GM23338 (cell line): ENCODE results near the gene CNDP2. TPM values are rescaled to one million over a fixed set of nuclear protein-coding genes. Genes with fewer than 3 reads are reported as not detected.

Source experiments
- ATAC-seq: fragments of 200-7000 bp; cut with Tn5 transposase; 3 replicates; pipeline ENCODE4 v1.9.1; 2020
- DNase-seq: peaks from one replicate; pipeline ENCODE4 v3.0.0-alpha.2; 2015; ENCODE audit warnings: low spot score
- H2AFZ ChIP-seq: fragments of 200-600 bp; sonication (generic); 2 replicates; pipeline ENCODE4 v1.8.0; 2016; ENCODE audit warnings: antibody characterized with exemption, mild to moderate bottlenecking, moderate library complexity
- H3F3A ChIP-seq: fragments of 200-600 bp; sonication (generic); replicated peaks from 2 replicates; pipeline ENCODE4 v1.8.0; 2017; ENCODE audit warnings: antibody characterized with exemption, mixed run types, low read depth
- H3K27ac ChIP-seq: fragments of 200-600 bp; sonication (generic); 2 replicates; pipeline ENCODE4 v1.6.1; 2016; ENCODE audit warnings: low read depth
- H3K27me3 ChIP-seq: fragments of 200-600 bp; sonication (generic); 2 replicates; pipeline ENCODE4 v1.8.0; 2016; ENCODE audit warnings: mild to moderate bottlenecking, mixed run types, moderate library complexity; ENCODE audit not compliant: insufficient read depth
- H3K36me3 ChIP-seq: fragments of 200-600 bp; sonication (generic); 2 replicates; pipeline ENCODE4 v1.8.0; 2016; ENCODE audit warnings: mild to moderate bottlenecking; ENCODE audit not compliant: insufficient read depth
- H3K4me1 ChIP-seq: fragments of 200-600 bp; sonication (generic); 2 replicates; pipeline ENCODE4 v1.8.0; 2016; ENCODE audit warnings: mild to moderate bottlenecking, moderate library complexity; ENCODE audit not compliant: insufficient read depth
- H3K4me2 ChIP-seq: fragments of 200-600 bp; sonication (generic); 2 replicates; pipeline ENCODE4 v1.7.1; 2017; ENCODE audit warnings: mixed run types
- H3K4me3 ChIP-seq: fragments of 200-600 bp; sonication (generic); 2 replicates; pipeline ENCODE4 v1.6.1; 2016; ENCODE audit warnings: mixed run types
- H3K79me2 ChIP-seq: fragments of 200-600 bp; sonication (generic); replicated peaks from 2 replicates; pipeline ENCODE4 v1.8.0; 2017; ENCODE audit warnings: mild to moderate bottlenecking; ENCODE audit not compliant: insufficient read depth
- H3K9me2 ChIP-seq: fragments of 200-600 bp; sonication (generic); 2 replicates; pipeline ENCODE4 v1.8.0; 2017; ENCODE audit not compliant: insufficient read depth
- H4K20me1 ChIP-seq: fragments of 200-600 bp; sonication (generic); replicated peaks from 2 replicates; pipeline ENCODE4 v1.8.0; 2017; ENCODE audit warnings: mild to moderate bottlenecking; ENCODE audit not compliant: insufficient read depth
- H3K27ac Mint-ChIP-seq: 2 replicates; pipeline ENCODE4 v1.8.0; 2020; ENCODE audit warnings: inconsistent platforms, mild to moderate bottlenecking, moderate library complexity, mixed read lengths
- H3K27me3 Mint-ChIP-seq: 3 replicates; pipeline ENCODE4 v1.8.0; 2022; ENCODE audit warnings: low read depth, mild to moderate bottlenecking, moderate library complexity, mixed read lengths, inconsistent platforms; ENCODE audit not compliant: insufficient read depth, poor library complexity
- H3K36me3 Mint-ChIP-seq: 3 replicates; pipeline ENCODE4 v1.8.0; 2021; ENCODE audit warnings: low read depth, mild to moderate bottlenecking, inconsistent platforms, moderate library complexity, mixed read lengths
- H3K4me1 Mint-ChIP-seq: 3 replicates; pipeline ENCODE4 v1.8.0; 2020; ENCODE audit warnings: mild to moderate bottlenecking, inconsistent platforms, mixed read lengths
- H3K4me3 Mint-ChIP-seq: 3 replicates; pipeline ENCODE4 v1.8.0; 2021; ENCODE audit warnings: moderate library complexity, mild to moderate bottlenecking, inconsistent platforms, mixed read lengths
- H3K9me3 Mint-ChIP-seq: 3 replicates; pipeline ENCODE4 v1.8.0; 2020; ENCODE audit warnings: moderate library complexity, mild to moderate bottlenecking, inconsistent platforms, mixed read lengths
- CTCF ChIP-seq, 2 experiments: fragments of 200-600 bp in 1 of 2; sonication (generic) in 1 of 2; conservative IDR thresholded peaks; 2 replicates each; pipeline versions ENCODE4 v1.5.1 to v1.6.1; 2016 to 2017; ENCODE audit warnings: antibody characterized with exemption in 2 of 2, low read depth in 2 of 2, mild to moderate bottlenecking in 2 of 2, moderate library complexity in 1 of 2
- JUNB ChIP-seq: IDR thresholded peaks from one replicate; pipeline ENCODE4 v1.6.1; 2016; ENCODE audit warnings: antibody characterized with exemption; ENCODE audit not compliant: unreplicated experiment
- NANOG ChIP-seq: IDR thresholded peaks from 2 replicates; pipeline ENCODE4 v1.6.1; 2016; ENCODE audit warnings: antibody characterized with exemption, borderline replicate concordance
- POLR2AphosphoS5 ChIP-seq: IDR thresholded peaks from 2 replicates; pipeline ENCODE4 v1.6.1; 2016; ENCODE audit warnings: antibody characterized with exemption, low read depth
- ZNF331 ChIP-seq: fragments of 250-450 bp; sonication (Bioruptor Pico); IDR thresholded peaks from 2 replicates; pipeline ENCODE4 v1.5.0; 2020; ENCODE audit warnings: low read depth, mild to moderate bottlenecking, moderate library complexity
- ZNF462 ChIP-seq: fragments of 250-450 bp; sonication (Bioruptor Pico); IDR thresholded peaks from 2 replicates; pipeline ENCODE4 v1.5.0; 2020; ENCODE audit warnings: mild to moderate bottlenecking, moderate library complexity
- polyA plus RNA-seq: library from polyadenylated mRNA; unstranded; fragments of >200 nt; fragmentation: Nextera tagmentation; extraction: Ambion mirVana; gene quantifications from 2 replicates; pipeline ENCODE4 v1.2.1, GENCODE V29; 2016
- total RNA-seq: library from RNA; depleted of rRNA; stranded (reverse); fragments of >200 nt; shearing (Covaris generic); gene quantifications from 2 replicates; pipeline ENCODE4 v1.2.3, GENCODE V29; 2014

Gene CNDP2
- total and polyA plus RNA-seq, 2 experiments from 2014 or later = 116 to 175 TPM

- no peaks in the 10 kb centered on the region for H3K9me2 ChIP-seq
- no peak overlapping the region for H2AFZ ChIP-seq
- no peak overlapping the region for H3K4me2 ChIP-seq
- H3K9me3 Mint-ChIP-seq = peaks cover 6% of the 10 kb centered on the region; the same call in 1 of the 3 replicates
- H3K4me3 Mint-ChIP-seq = no peak overlapping the region
- peaks cover 10% of the 10 kb centered on the region for H4K20me1 ChIP-seq
- H3K27ac ChIP-seq = no peak overlapping the region
- no peaks in the 10 kb centered on the region for H3F3A ChIP-seq
- peaks cover 6% of the 10 kb centered on the region for H3K27me3 Mint-ChIP-seq
- peaks cover 23% of the 10 kb centered on the region for H3K79me2 ChIP-seq
- H3K4me1 ChIP-seq = peaks cover 12% of the 10 kb centered on the region
- H3K36me3 Mint-ChIP-seq = peaks cover 15% of the 10 kb centered on the region
- no peak overlapping the region for H3K4me3 ChIP-seq
- TF ChIP-seq NANOG = no peak
- TF ChIP-seq CTCF (conservative IDR thresholded peaks at IDR 0.05; ENCODE audit: low read depth in 2 of 2) = peak; percentile 59 to 80; a peak in 3 of 4 replicates
- H3K27ac Mint-ChIP-seq = no peak overlapping the region
- DNase-seq (peak; percentile 61), ATAC-seq (no peak; the same call in 2 of the 3 replicates)
- peaks cover 20% of the 10 kb centered on the region for H3K4me1 Mint-ChIP-seq
- H3K36me3 ChIP-seq = no peaks in the 10 kb centered on the region
- no peaks in the 10 kb centered on the region for H3K27me3 ChIP-seq
Observed at GRCh38 chr18:74493689-74494088, 2.5 kb upstream of the CNDP2 start.

- peaks cover 31% of the 10 kb centered on the region for H3K79me2 ChIP-seq
- H3K4me2 ChIP-seq = no peak overlapping the region
- no peak for DNase-seq
- no peak overlapping the region for H3K4me3 ChIP-seq
- H3K27me3 ChIP-seq = no peaks in the 10 kb centered on the region
- no peak overlapping the region for H2AFZ ChIP-seq
- peaks cover 12% of the 10 kb centered on the region for H3K4me1 ChIP-seq
- no peak overlapping the region for H3K27ac ChIP-seq
- H3F3A ChIP-seq = no peaks in the 10 kb centered on the region
- Mint-ChIP-seq H3K9me3 (peaks cover 6% of the 10 kb centered on the region; the same call in 1 of the 3 replicates), H3K36me3 (peaks cover 19% of the 10 kb centered on the region), H3K27me3 (peaks cover 6% of the 10 kb centered on the region), H3K4me3 (peak overlapping the region; percentile 93), H3K27ac (no peak overlapping the region), H3K4me1 (peaks cover 28% of the 10 kb centered on the region)
- H3K36me3 ChIP-seq = no peaks in the 10 kb centered on the region
- ATAC-seq = no peak
- no peaks in the 10 kb centered on the region for H3K9me2 ChIP-seq
- H4K20me1 ChIP-seq = peaks cover 15% of the 10 kb centered on the region
- no peak for TF ChIP-seq ZNF331 (CRISPR knock-in tag)
- TF ChIP-seq CTCF (conservative IDR thresholded peaks at IDR 0.05; ENCODE audit: low read depth in 2 of 2) = no peak
- no peak for TF ChIP-seq JUNB
- TF ChIP-seq POLR2AphosphoS5 = no peak
- no peak for TF ChIP-seq ZNF462 (CRISPR knock-in tag)
Observed at GRCh38 chr18:74494514-74494913, 1.6 kb upstream of the CNDP2 start.
